Measurements from ENCODE around the gene TM9SF4. TPM values are rescaled to one million over a fixed set of nuclear protein-coding genes. Genes with fewer than 3 reads are reported as not detected.

The TM9SF4 gene
- total and polyA plus RNA-seq, 2 of the 8 experiments (the other 6 are each of a cell fraction or from before 2014, with no cell fraction given): 38.4 to 68.7 TPM

DNA sequence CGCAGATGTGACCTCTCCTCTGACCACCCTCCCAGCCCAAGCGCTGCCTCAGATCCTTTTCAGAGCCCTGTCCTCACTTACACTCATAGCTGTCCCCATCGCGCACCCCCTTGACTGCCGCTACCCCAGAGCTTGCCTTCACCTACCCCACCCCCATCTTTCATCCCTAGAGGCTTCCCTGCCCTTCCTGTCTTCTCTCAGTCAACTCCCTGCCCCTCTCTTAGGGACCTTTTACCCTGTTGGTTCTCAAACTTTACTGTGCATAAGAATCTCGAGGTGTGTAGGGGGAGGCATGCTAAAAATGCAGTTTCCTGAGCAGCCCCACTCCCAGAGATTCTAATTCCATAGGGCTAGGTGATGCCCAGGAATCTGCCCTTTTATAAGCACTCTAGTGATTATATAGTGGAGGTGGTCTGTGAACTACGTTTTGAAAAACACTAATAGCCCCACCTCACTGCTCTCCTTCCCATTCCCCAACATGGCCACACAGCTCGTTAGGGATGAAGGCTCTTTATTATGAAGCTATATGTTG, 725 bp downstream of the TM9SF4 start:
- H3K4ac ChIP-seq (replicated peaks; ENCODE audit: insufficient read length, low read depth, low read length): peak overlapping the region; percentile 29
- peaks cover 4 to 10% of the 10 kb centered on the region in 2 experiments for H4K20me1 ChIP-seq (replicated peaks in 1 of 2; ENCODE audit: control insufficient read depth in 1 of 2, insufficient read depth in 2 of 2, low read length in 2 of 2)
- H3K27ac ChIP-seq (ENCODE audit: low read depth, low read length): peak overlapping the region; percentile 100
- ChIA-PET POLR2A (ENCODE audit: partially characterized antibody) (interaction anchor here (0.8 to 2.2 kb wide), 11 partner anchors 8 to 302 kb away, joined by 3 to 14 read pairs (median 4); partner anchors contain the start of gene XKR7), CTCF (ENCODE audit: partially characterized antibody) (interaction anchor here (0.5 to 2.4 kb wide), 4 partner anchors 10 to 247 kb away, joined by 3 to 6 read pairs (median 3); no protein-coding TSS in a partner anchor)
- H2BK120ac ChIP-seq (replicated peaks; ENCODE audit: low read depth, low read length): no peak overlapping the region
- peak overlapping the region; percentile 100 for H2BK5ac ChIP-seq (ENCODE audit: low read depth, low read length)
- peak overlapping the region; percentile 20 for H4K91ac ChIP-seq (replicated peaks; ENCODE audit: insufficient read length, low read length)
- peak overlapping the region; percentile 72 for H3K18ac ChIP-seq (ENCODE audit: extremely low read depth, low read length)
- H3K36me3 ChIP-seq (ENCODE audit: control insufficient read depth in 2 of 4, insufficient read depth in 4 of 4, low read length in 3 of 4): peaks cover 0 to 2% (median 0%) of the 10 kb centered on the region in 4 experiments; a peak in 2 of 8 replicates
- H3K9ac ChIP-seq (replicated peaks in 1 of 4; ENCODE audit: extremely low read depth in 1 of 4, low read depth in 3 of 4, low read length in 3 of 4): peak overlapping the region; percentile 99 to 100 (median 100)
- H3K27me3 ChIP-seq (replicated peaks in 1 of 4; ENCODE audit: control insufficient read depth in 3 of 4, extremely low read depth in 1 of 4, insufficient read depth in 3 of 4, low read length in 3 of 4): no peaks in the 10 kb centered on the region
- H2BK20ac ChIP-seq (ENCODE audit: low read length): no peak overlapping the region
- peaks cover 0 to 50% of the 10 kb centered on the region in 2 experiments; a peak in 3 of 4 replicates for H3K79me2 ChIP-seq (ENCODE audit: control insufficient read depth in 1 of 2, insufficient read depth in 2 of 2, low read length in 2 of 2)
- H2BK15ac ChIP-seq (ENCODE audit: low read length): no peak overlapping the region
- H3K23ac ChIP-seq (ENCODE audit: insufficient read length): no peak overlapping the region
- TF ChIP-seq TAF7 (optimal IDR thresholded peaks at IDR 0.05; ENCODE audit: borderline replicate concordance, low read depth, low read length) (no peak), HDAC2 (IDR thresholded peaks at IDR 0.05; ENCODE audit: borderline replicate concordance in 1 of 2, low read depth in 2 of 2, low read length in 2 of 2) (peak in 1 of 2 experiments; percentile 6; a peak in 1 of 4 replicates)
- peaks cover 5% of the 10 kb centered on the region for H3K23me2 ChIP-seq (ENCODE audit: low read depth, low read length)
- WGBS, 2 experiments (ENCODE audit: extremely low coverage in 1 of 2, insufficient coverage in 1 of 2, insufficient read length in 1 of 2, insufficient replicate concordance in 2 of 2, low coverage in 1 of 2, low lambda C conversion rate in 2 of 2, missing lambda C conversion rate in 1 of 2): 12% methylated on average over 8 of the region's 8 CpGs; no CpG with 5 or more reads in 1 of the 2 experiments
- FAIRE-seq: no peak
- no peak overlapping the region for H4K5ac ChIP-seq (ENCODE audit: insufficient read length, low read depth, low read length)
- no peak overlapping the region; the same call in 1 of the 2 replicates for H2BK12ac ChIP-seq (ENCODE audit: low read depth, low read length)
- no peaks in the 10 kb centered on the region for H3K9me3 ChIP-seq (ENCODE audit: insufficient read depth in 2 of 2, low read depth in 1 of 2, low read length in 1 of 2)
- H3K79me1 ChIP-seq (ENCODE audit: low read depth, low read length): peaks cover 9% of the 10 kb centered on the region; the same call in 1 of the 2 replicates
- H3K4me1 ChIP-seq (replicated peaks in 1 of 4; ENCODE audit: control insufficient read depth in 3 of 4, insufficient read depth in 4 of 4, low read length in 3 of 4): peaks cover 0 to 3% (median 0%) of the 10 kb centered on the region in 4 experiments; a peak in 3 of 7 replicates
- peak overlapping the region; percentile 99; the same call in 1 of the 2 replicates for H4K8ac ChIP-seq (ENCODE audit: extremely low read depth, insufficient read depth, low read length)
- DNase-seq (ENCODE audit: low read depth in 1 of 2, low spot score in 2 of 2): no peak
- no peak overlapping the region for H2AK5ac ChIP-seq (ENCODE audit: low read depth, low read length)
- peak overlapping the region; percentile 81 to 100 (median 96) for H3K4me3 ChIP-seq (ENCODE audit: extremely low read depth in 1 of 4, insufficient read depth in 2 of 4, low read depth in 3 of 4, low read length in 4 of 4)
- no peak overlapping the region for H3K56ac ChIP-seq (replicated peaks; ENCODE audit: insufficient read length, low read depth, low read length)
- H2AFZ ChIP-seq (ENCODE audit: low read length): peak overlapping the region; percentile 100; the same call in 1 of the 2 replicates
- no peak overlapping the region for H3K14ac ChIP-seq (ENCODE audit: insufficient read length)
- H3K4me2 ChIP-seq (ENCODE audit: insufficient read depth in 1 of 2, low read depth in 2 of 2, low read length in 2 of 2): peak overlapping the region; percentile 78 to 80

Measured in H1 (cell line).